Measurements from ENCODE around the gene SDR42E2. TPM values are rescaled to one million over a fixed set of nuclear protein-coding genes. Genes with fewer than 3 reads are reported as not detected.
"Not testable (repeated sequence)": the region's sequence is repeated elsewhere in the genome, so short reads cannot be mapped to it uniquely, and the experiment has no call there.

The SDR42E2 gene
- total RNA-seq, 6 experiments from 2014 or later = not detected

DNA sequence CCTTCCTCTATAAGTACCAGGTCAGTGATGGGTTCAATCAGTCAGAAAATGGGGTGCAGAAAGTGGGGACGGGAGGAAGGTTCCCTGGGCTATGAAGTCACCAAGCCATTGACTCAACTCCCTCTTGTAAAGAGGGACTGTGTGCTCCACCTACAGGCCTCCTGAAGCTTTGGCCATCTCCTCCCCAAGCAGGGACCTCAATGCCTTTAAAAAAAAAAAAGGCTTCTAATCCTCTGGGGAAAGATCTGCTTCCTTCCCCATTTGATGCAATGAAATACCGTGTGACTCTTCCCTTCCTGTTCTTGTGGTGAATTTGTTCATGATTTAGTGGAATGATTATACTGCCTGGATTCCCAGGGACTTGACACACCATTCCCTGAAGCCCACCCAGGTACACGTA lies 39.2 kb upstream of the SDR42E2 start:
- H3K36me3 Mint-ChIP-seq (ENCODE audit: low read depth) = no peaks in the 10 kb centered on the region
- no peaks in the 10 kb centered on the region for H3K4me1 Mint-ChIP-seq (ENCODE audit: low read depth)
- no peak overlapping the region for H3K27ac Mint-ChIP-seq
- H3K27me3 Mint-ChIP-seq (ENCODE audit: insufficient read depth) = peaks cover 19% of the 10 kb centered on the region
- no peaks in the 10 kb centered on the region for H3K9me3 Mint-ChIP-seq
- H3K4me3 Mint-ChIP-seq = no peak overlapping the region
- no peak for DNase-seq
- TF ChIP-seq, protein P1, sequence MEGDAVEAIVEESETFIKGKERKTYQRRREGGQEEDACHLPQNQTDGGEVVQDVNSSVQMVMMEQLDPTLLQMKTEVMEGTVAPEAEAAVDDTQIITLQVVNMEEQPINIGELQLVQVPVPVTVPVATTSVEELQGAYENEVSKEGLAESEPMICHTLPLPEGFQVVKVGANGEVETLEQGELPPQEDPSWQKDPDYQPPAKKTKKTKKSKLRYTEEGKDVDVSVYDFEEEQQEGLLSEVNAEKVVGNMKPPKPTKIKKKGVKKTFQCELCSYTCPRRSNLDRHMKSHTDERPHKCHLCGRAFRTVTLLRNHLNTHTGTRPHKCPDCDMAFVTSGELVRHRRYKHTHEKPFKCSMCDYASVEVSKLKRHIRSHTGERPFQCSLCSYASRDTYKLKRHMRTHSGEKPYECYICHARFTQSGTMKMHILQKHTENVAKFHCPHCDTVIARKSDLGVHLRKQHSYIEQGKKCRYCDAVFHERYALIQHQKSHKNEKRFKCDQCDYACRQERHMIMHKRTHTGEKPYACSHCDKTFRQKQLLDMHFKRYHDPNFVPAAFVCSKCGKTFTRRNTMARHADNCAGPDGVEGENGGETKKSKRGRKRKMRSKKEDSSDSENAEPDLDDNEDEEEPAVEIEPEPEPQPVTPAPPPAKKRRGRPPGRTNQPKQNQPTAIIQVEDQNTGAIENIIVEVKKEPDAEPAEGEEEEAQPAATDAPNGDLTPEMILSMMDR (IDR thresholded peaks at IDR 0.05) = peak; percentile 23

DNA sequence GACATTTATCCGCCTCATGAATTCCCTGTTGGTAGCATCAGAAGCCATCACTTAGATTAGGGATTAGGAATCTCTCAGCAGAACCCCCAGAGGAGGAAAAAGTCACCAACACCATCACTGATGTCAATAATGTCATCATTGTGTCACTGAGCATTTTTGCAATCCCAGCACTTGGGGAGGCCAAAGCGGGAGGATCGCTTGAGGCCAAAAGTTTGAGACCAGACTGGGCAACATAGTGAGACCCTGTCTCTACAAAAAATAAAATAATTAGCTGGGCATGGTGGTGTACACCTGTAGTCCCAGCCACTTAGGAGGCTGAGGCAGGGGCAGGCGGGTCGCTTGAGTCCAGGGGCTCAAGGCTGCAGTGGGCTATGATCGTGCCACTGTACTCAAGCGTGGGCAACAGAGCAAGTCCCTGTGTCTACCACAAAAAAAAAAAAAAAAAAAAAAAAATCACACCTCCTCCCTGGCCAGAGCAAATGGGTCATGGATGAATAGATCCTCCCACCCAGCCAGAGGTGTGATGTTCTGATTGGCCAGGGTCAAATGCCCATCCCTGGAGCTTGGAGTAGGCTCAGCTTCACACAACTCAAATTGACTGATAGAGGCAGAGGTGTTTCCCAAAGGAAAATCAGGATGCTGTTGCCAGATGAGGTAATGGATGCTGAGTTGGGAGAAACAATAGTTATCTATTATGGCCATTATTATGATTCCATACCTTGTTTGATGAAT lies 38.4 kb upstream of the SDR42E2 start:
- TF ChIP-seq, protein P1 (IDR thresholded peaks at IDR 0.05) = no peak
- Mint-ChIP-seq H3K9me3 (no peaks in the 10 kb centered on the region), H3K36me3 (ENCODE audit: low read depth) (no peaks in the 10 kb centered on the region), H3K4me3 (no peak overlapping the region), H3K27me3 (ENCODE audit: insufficient read depth) (peaks cover 20% of the 10 kb centered on the region), H3K4me1 (ENCODE audit: low read depth) (no peaks in the 10 kb centered on the region), H3K27ac (no peak overlapping the region)
- no peak for DNase-seq

DNA sequence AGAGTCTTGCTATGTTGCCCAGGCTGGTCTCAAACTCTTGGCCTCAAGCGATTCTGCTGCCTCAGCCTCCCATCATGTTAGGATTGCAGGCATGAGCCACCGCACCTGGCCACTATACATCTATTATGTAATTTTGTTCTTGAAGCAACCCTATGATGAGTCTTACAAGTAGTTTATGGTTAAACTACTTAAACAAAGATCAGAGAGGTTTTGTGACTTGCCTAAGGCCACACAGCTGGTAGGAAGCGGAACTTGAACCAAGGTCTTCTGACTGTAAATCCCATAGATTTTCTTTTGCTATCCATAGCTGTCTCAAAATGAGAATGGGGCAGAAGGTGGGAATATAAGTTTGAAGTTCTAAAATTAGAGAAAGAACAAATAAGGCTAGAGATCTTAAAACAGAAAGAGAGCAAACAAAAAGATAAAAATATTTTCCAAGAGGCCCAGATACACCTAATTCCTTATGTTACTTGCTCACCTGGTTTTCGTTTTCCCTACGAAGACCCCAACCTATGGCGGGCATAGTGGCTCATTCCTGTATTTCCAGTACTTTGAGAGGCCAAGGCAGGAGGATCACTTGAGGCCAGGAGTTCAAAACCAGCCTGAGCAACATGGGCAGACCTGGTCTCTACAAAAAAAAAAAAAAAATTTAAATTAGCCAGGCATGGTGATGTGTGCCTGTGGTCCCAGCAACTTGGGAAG lies 37.6 kb upstream of the SDR42E2 start:
- no peaks in the 10 kb centered on the region for H3K4me1 Mint-ChIP-seq (ENCODE audit: low read depth)
- DNase-seq = no peak
- no peaks in the 10 kb centered on the region for H3K9me3 Mint-ChIP-seq
- peaks cover 25% of the 10 kb centered on the region for H3K27me3 Mint-ChIP-seq (ENCODE audit: insufficient read depth)
- no peaks in the 10 kb centered on the region for H3K36me3 Mint-ChIP-seq (ENCODE audit: low read depth)
- no peak overlapping the region for H3K27ac Mint-ChIP-seq
- TF ChIP-seq, protein P1 (IDR thresholded peaks at IDR 0.05) = no peak
- H3K4me3 Mint-ChIP-seq = no peak overlapping the region

DNA sequence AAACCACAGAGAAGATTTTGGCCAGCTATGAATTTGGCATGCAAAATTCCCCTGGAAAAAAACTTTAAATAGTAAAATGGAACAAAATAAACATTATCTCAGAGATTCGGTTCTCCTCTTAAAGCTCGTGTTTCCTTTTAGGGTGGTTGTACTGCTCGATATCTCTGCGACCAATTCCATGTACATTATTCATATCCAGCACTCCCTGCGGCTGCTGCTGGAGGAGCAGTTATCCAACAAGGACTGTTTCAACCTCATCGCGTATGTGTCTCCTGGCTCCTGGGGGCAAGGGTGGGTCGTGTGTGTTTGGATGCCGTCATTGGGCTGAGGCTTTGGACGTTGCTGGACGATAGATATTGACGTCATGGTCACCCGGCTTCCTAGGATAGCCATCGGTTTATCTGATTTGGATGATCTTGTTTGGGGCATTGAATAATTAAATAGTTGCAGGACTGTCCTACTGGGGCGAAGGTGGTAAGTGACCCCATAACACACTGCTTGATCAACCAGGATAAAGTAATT lies 36.2 kb upstream of the SDR42E2 start:
- TF ChIP-seq, protein P1 (IDR thresholded peaks at IDR 0.05) = no peak
- Mint-ChIP-seq H3K4me1 (ENCODE audit: low read depth) (no peaks in the 10 kb centered on the region), H3K4me3 (no peak overlapping the region), H3K9me3 (no peaks in the 10 kb centered on the region), H3K27me3 (ENCODE audit: insufficient read depth) (peaks cover 18% of the 10 kb centered on the region), H3K27ac (no peak overlapping the region), H3K36me3 (ENCODE audit: low read depth) (no peaks in the 10 kb centered on the region)
- DNase-seq = no peak

DNA sequence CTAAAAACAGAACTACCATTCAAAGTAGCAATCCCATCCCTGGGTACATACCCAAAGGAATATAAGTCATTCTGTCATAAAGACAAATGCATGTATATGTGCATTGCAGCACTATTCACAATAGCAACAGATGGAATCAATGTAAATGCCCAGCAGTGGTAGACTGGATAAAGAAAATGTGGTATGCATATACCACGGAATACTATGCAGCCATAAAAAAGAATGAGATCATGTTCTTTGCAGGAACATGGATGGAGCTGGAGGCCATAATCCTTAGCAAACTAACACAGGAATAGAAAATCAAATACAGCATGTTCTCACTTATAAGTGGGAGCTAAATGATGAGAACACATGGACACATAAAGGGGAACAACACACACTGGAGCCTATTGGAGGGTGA lies 33.8 kb upstream of the SDR42E2 start:
- not testable (repeated sequence) for H3K36me3 Mint-ChIP-seq (ENCODE audit: low read depth); H3K9me3 Mint-ChIP-seq; DNase-seq; H3K4me1 Mint-ChIP-seq (ENCODE audit: low read depth); H3K4me3 Mint-ChIP-seq; H3K27ac Mint-ChIP-seq
- peaks cover 15% of the 10 kb centered on the region for H3K27me3 Mint-ChIP-seq (ENCODE audit: insufficient read depth)

DNA sequence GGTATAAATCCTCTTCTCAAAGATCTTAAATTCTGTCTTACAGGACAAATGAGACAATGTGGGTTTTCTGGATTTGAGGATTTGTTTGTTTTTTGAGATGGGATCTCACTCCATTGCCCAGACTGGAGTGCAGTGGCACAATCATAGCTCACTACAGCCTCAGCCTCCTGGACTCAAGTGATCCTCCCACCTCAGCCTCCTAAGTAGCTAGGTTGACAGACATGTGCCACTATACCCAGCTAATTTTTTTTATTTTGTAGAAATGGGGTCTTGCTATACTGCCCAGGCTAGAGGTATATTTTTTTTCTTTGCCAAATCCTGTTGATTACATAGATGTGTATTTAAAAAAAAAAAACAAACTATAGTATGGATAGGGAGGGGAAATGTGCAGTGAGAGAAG lies 31.8 kb upstream of the SDR42E2 start:
- no peak for DNase-seq
- no peaks in the 10 kb centered on the region for H3K9me3 Mint-ChIP-seq
- peaks cover 16% of the 10 kb centered on the region for H3K27me3 Mint-ChIP-seq (ENCODE audit: insufficient read depth)
- no peaks in the 10 kb centered on the region for H3K36me3 Mint-ChIP-seq (ENCODE audit: low read depth)
- no peak overlapping the region for H3K4me3 Mint-ChIP-seq
- no peak overlapping the region for H3K27ac Mint-ChIP-seq
- TF ChIP-seq, protein P1 (IDR thresholded peaks at IDR 0.05) = no peak
- no peaks in the 10 kb centered on the region for H3K4me1 Mint-ChIP-seq (ENCODE audit: low read depth)

Measured in HFFc6 (cell line).